Upper lobe of left lung (tissue), 4 donors: Measurements from ENCODE around the gene LRRIQ1.

Experiments used
- EP300 ChIP-seq, 4 donors: sonication (generic); formaldehyde crosslinking; IDR thresholded peaks; one replicate each; pipeline ENCODE4 v1.5.1; 2017; ENCODE audit warnings: antibody characterized with exemption in 4 of 4, control low read depth in 2 of 4
- TF ChIP-seq, protein P1 (sequence below), 6 experiments: fragments of 450-650 bp in 4 of 6; fragments of 200-600 bp in 2 of 6; sonication (generic) in 2 of 6; IDR thresholded peaks; one replicate each; pipeline ENCODE4 v1.5.1; 2016 to 2019; ENCODE audit warnings: antibody characterized with exemption in 6 of 6

DNA sequence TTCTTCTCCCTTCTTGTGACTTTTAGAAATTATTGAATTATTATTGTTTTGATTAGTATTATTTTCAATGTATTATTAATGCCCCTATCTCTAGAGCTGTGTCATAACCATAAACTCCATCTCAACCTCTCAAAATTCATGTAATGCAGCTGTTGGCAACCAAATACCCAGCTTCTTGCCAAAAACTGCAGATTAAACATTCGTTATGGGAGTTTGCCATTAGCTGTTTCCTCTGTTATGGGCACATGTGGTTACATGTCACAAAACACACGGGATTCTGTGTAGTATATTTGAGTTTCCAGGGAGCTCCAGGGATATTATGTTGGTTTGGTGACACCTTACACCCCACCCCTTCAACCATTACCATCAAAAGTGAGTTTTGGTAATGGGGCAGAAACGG is 241.0 kb downstream of the LRRIQ1 start:
- TF ChIP-seq, protein P1, sequence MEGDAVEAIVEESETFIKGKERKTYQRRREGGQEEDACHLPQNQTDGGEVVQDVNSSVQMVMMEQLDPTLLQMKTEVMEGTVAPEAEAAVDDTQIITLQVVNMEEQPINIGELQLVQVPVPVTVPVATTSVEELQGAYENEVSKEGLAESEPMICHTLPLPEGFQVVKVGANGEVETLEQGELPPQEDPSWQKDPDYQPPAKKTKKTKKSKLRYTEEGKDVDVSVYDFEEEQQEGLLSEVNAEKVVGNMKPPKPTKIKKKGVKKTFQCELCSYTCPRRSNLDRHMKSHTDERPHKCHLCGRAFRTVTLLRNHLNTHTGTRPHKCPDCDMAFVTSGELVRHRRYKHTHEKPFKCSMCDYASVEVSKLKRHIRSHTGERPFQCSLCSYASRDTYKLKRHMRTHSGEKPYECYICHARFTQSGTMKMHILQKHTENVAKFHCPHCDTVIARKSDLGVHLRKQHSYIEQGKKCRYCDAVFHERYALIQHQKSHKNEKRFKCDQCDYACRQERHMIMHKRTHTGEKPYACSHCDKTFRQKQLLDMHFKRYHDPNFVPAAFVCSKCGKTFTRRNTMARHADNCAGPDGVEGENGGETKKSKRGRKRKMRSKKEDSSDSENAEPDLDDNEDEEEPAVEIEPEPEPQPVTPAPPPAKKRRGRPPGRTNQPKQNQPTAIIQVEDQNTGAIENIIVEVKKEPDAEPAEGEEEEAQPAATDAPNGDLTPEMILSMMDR (IDR thresholded peaks at IDR 0.05): no peak
- TF ChIP-seq EP300 (IDR thresholded peaks at IDR 0.05): no peak
